Panc1 (cell line): Measurements from ENCODE around the gene RGS13. TPM values are rescaled to one million over a fixed set of nuclear protein-coding genes. Genes with fewer than 3 reads are reported as not detected.
A peak's percentile ranks its signal among the peaks of the same experiment; 100 is the strongest.

Experiments
- ATAC-seq: fragments of 200-7000 bp; cut with Tn5 transposase; 2 replicates; pipeline ENCODE4 v1.9.1; 2020; ENCODE audit warnings: mild to moderate bottlenecking, moderate library complexity
- BruUV-seq: library from RNA; stranded (reverse); fragments of 400-500 nt; replicated peaks from 2 replicates; lab custom pipeline; 2021; lab: Mats Ljungman, UMichigan
- CTCF ChIA-PET: fragments of 300-600 bp; sonication (Branson Sonifier 250); formaldehyde crosslinking; loops from one replicate; lab custom pipeline; 2022; ENCODE audit warnings: antibody characterized with exemption; lab: Charles Lee
- POLR2A ChIA-PET: fragments of 300-600 bp; sonication (Branson Sonifier 250); formaldehyde crosslinking; loops from one replicate; lab custom pipeline; 2022; ENCODE audit warnings: antibody characterized with exemption; lab: Charles Lee
- DNase-seq: peaks from one replicate; pipeline ENCODE4 v3.0.0-alpha.2; 2010; ENCODE audit warnings: low read depth, low spot score
- H3K27ac ChIP-seq: 2 replicates; pipeline ENCODE4 v1.5.1; 2011; ENCODE audit warnings: mild to moderate bottlenecking, low read length, inconsistent platforms
- H3K27me3 ChIP-seq: fragments of 200-500 bp; sonication (Bioruptor generic); 2 replicates; pipeline ENCODE4 v1.6.0; 2014; ENCODE audit warnings: low read length, inconsistent platforms; ENCODE audit not compliant: control insufficient read depth, insufficient read depth
- H3K36me3 ChIP-seq: fragments of 200-500 bp; sonication (Bioruptor generic); 2 replicates; pipeline ENCODE4 v1.5.1; 2014; ENCODE audit warnings: inconsistent platforms, mild to moderate bottlenecking, low read length, moderate library complexity; ENCODE audit not compliant: control insufficient read depth, insufficient read depth
- H3K4me1 ChIP-seq: 2 replicates; pipeline ENCODE4 v1.5.1; 2011; ENCODE audit warnings: inconsistent platforms, mild to moderate bottlenecking, low read length, moderate library complexity; ENCODE audit not compliant: control insufficient read depth, insufficient read depth
- H3K4me3 ChIP-seq, 2 experiments: 2 replicates each; pipeline ENCODE4 v1.5.1; 2011 to 2012; ENCODE audit warnings: low read depth in 2 of 2, low read length in 2 of 2, mild to moderate bottlenecking in 2 of 2, inconsistent platforms in 1 of 2, moderate library complexity in 1 of 2
- H3K9me3 ChIP-seq: fragments of 200-500 bp; sonication (Bioruptor generic); 2 replicates; pipeline ENCODE4 v1.5.1; 2014; ENCODE audit warnings: low read depth, mild to moderate bottlenecking, inconsistent platforms, low read length, moderate library complexity; ENCODE audit not compliant: control insufficient read depth, insufficient read depth
- POLR2AphosphoS5 ChIP-seq: IDR thresholded peaks from 2 replicates; pipeline ENCODE4 v1.6.1; 2012; ENCODE audit warnings: mild to moderate bottlenecking, low read depth, low read length, moderate library complexity
- REST ChIP-seq, 2 experiments: IDR thresholded peaks; 2 replicates each; pipeline ENCODE4 v1.6.1; 2011 to 2012; ENCODE audit warnings: low read depth in 2 of 2, control low read depth in 1 of 2, low read length in 1 of 2, mild to moderate bottlenecking in 1 of 2, moderate library complexity in 1 of 2; ENCODE audit not compliant: insufficient read depth in 1 of 2
- SIN3A ChIP-seq: IDR thresholded peaks from 2 replicates; pipeline ENCODE4 v1.6.1; 2012; ENCODE audit warnings: low read depth, mild to moderate bottlenecking, low read length, moderate library complexity, borderline replicate concordance; ENCODE audit not compliant: insufficient read depth
- TCF7L2 ChIP-seq: IDR thresholded peaks from 2 replicates; pipeline ENCODE4 v1.6.1; 2011; ENCODE audit warnings: mild to moderate bottlenecking, low read depth, low read length, inconsistent platforms
- in situ Hi-C: cut with HindIII; loops from 2 replicates; pipeline ENCODE4 v1.10.0; 2016; ENCODE audit warnings: low sequenced_read_pairs, low pct_unique_long_range_greater_than_20kb
- intact Hi-C: fragments of 100-400 bp; cut with micrococcal nuclease; formaldehyde crosslinking; loops from one replicate; pipeline ENCODE4 v1.10.0; 2022; ENCODE audit not compliant: unreplicated experiment
- total RNA-seq: library from RNA; stranded (reverse); gene quantifications from one replicate; pipeline ENCODE4 v1.2.1, GENCODE V29; 2021; ENCODE audit not compliant: unreplicated experiment
- TF ChIP-seq, protein P1 (sequence below): fragments of 450-650 bp; IDR thresholded peaks from 2 replicates; pipeline ENCODE4 v1.5.1; 2017; ENCODE audit warnings: mild to moderate bottlenecking

The RGS13 gene
- total RNA-seq, 1 experiment from 2014 or later = not detected

- H3K9me3 ChIP-seq = no peaks in the 10 kb centered on the region
- no TSS peak for BruUV-seq
- H3K27ac ChIP-seq = no peak overlapping the region
- no peaks in the 10 kb centered on the region for H3K4me1 ChIP-seq
- DNase-seq = no peak
- no peak overlapping the region for H3K4me3 ChIP-seq
- TF ChIP-seq POLR2AphosphoS5 (no peak), REST (IDR thresholded peaks at IDR 0.05; ENCODE audit: insufficient read depth in 1 of 2, low read depth in 2 of 2, low read length in 1 of 2) (no peak), TCF7L2 (no peak), SIN3A (no peak)
- TF ChIP-seq, protein P1, sequence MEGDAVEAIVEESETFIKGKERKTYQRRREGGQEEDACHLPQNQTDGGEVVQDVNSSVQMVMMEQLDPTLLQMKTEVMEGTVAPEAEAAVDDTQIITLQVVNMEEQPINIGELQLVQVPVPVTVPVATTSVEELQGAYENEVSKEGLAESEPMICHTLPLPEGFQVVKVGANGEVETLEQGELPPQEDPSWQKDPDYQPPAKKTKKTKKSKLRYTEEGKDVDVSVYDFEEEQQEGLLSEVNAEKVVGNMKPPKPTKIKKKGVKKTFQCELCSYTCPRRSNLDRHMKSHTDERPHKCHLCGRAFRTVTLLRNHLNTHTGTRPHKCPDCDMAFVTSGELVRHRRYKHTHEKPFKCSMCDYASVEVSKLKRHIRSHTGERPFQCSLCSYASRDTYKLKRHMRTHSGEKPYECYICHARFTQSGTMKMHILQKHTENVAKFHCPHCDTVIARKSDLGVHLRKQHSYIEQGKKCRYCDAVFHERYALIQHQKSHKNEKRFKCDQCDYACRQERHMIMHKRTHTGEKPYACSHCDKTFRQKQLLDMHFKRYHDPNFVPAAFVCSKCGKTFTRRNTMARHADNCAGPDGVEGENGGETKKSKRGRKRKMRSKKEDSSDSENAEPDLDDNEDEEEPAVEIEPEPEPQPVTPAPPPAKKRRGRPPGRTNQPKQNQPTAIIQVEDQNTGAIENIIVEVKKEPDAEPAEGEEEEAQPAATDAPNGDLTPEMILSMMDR = no peak
- CTCF ChIA-PET = no interaction called here
- in situ Hi-C loops = no loop called here
- intact Hi-C loops = no loop called here
- no peak for ATAC-seq
- H3K36me3 ChIP-seq = no peaks in the 10 kb centered on the region
- POLR2A ChIA-PET = interaction anchor here (0.5 kb wide), 1 partner anchor 177 kb away, joined by 3 read pairs; no protein-coding TSS in a partner anchor
- H3K27me3 ChIP-seq = no peaks in the 10 kb centered on the region
These were observed 18.2 kb downstream of the RGS13 start for GRCh38 chr1:192654120-192654519.

DNA sequence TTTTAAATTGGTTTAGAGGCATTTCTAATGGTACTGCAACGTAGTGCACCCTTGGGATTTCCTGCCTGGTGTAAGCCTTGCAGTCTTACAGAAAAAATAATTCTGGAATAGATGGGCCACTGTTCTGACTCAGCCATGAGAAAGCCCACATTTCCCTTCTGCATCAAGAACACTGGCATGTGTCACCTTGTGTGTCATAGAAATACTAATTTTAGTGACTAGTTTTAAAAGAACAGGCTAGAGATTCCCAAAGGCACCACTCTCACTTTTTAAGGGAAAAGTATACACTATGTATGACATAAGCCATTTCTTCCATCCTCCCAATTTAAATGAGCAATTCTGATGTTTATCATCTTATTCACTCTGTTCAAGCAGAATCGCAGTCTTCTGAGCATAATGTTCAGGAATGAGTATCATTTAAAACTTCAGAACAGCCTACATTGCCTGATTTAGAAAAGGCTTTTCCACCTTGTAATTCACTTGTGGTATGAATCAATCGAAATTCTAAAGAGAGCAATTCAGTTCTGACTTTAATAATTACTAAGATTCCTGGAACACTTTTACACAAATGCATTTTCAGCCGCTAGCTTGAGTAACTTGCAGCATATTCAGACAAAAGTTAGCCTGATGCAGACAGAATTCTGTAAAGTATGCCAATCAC, 18.8 kb downstream of the RGS13 start:
- no peak for ATAC-seq
- no peak for TF ChIP-seq TCF7L2
- TF ChIP-seq SIN3A = no peak
- no peak for TF ChIP-seq POLR2AphosphoS5
- TF ChIP-seq, protein P1 = no peak
- no peak for TF ChIP-seq REST (IDR thresholded peaks at IDR 0.05; ENCODE audit: insufficient read depth in 1 of 2, low read depth in 2 of 2, low read length in 1 of 2)
- H3K36me3 ChIP-seq = no peaks in the 10 kb centered on the region
- ChIA-PET POLR2A (interaction anchor here (0.5 kb wide), 1 partner anchor 177 kb away, joined by 3 read pairs; no protein-coding TSS in a partner anchor), CTCF (no interaction called here)
- H3K4me1 ChIP-seq = no peaks in the 10 kb centered on the region
- DNase-seq = peak; percentile 20
- no peaks in the 10 kb centered on the region for H3K27me3 ChIP-seq
- intact Hi-C loops = no loop called here
- H3K9me3 ChIP-seq = no peaks in the 10 kb centered on the region
- no peak overlapping the region for H3K4me3 ChIP-seq
- no TSS peak for BruUV-seq
- in situ Hi-C loops = no loop called here
- H3K27ac ChIP-seq = no peak overlapping the region
